ENCODE measurements around the gene TPRG1L.

DNA sequence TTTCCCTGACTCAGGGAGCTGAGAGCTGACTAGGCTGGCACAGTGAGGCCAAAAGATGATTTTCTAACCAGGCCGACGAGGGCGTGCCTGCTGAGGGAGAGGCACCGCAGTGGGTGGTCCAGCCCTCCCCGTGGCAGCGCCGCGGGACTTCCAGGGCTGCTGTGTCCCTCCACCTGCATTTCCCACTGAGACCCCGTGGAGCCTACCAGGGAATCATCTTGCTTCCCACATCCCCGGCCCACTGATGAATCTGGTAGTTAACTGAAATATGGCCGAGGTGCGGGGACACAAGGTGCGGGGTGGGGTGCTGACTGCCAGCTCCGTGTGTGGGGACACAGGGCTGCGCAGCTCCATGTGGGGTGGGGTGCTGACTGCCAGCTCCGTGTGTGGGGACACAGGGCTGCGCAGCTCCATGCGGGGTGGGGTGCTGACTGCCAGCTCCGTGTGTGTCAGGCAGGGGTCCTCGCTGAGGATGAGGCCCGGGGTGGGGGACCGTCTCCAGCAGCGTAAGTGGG is 14.6 kb downstream of the TPRG1L start:
- TF ChIP-seq JUND (IDR thresholded peaks at IDR 0.05; ENCODE audit: low read depth, low read length) = no peak
- TF ChIP-seq, protein P1, sequence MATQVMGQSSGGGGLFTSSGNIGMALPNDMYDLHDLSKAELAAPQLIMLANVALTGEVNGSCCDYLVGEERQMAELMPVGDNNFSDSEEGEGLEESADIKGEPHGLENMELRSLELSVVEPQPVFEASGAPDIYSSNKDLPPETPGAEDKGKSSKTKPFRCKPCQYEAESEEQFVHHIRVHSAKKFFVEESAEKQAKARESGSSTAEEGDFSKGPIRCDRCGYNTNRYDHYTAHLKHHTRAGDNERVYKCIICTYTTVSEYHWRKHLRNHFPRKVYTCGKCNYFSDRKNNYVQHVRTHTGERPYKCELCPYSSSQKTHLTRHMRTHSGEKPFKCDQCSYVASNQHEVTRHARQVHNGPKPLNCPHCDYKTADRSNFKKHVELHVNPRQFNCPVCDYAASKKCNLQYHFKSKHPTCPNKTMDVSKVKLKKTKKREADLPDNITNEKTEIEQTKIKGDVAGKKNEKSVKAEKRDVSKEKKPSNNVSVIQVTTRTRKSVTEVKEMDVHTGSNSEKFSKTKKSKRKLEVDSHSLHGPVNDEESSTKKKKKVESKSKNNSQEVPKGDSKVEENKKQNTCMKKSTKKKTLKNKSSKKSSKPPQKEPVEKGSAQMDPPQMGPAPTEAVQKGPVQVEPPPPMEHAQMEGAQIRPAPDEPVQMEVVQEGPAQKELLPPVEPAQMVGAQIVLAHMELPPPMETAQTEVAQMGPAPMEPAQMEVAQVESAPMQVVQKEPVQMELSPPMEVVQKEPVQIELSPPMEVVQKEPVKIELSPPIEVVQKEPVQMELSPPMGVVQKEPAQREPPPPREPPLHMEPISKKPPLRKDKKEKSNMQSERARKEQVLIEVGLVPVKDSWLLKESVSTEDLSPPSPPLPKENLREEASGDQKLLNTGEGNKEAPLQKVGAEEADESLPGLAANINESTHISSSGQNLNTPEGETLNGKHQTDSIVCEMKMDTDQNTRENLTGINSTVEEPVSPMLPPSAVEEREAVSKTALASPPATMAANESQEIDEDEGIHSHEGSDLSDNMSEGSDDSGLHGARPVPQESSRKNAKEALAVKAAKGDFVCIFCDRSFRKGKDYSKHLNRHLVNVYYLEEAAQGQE (IDR thresholded peaks at IDR 0.05; ENCODE audit: low read depth, low read length) = no peak
- no peak for TF ChIP-seq HDAC2 (IDR thresholded peaks at IDR 0.05)
- no peak for TF ChIP-seq HDGF (IDR thresholded peaks at IDR 0.05)
- TF ChIP-seq, protein P2, sequence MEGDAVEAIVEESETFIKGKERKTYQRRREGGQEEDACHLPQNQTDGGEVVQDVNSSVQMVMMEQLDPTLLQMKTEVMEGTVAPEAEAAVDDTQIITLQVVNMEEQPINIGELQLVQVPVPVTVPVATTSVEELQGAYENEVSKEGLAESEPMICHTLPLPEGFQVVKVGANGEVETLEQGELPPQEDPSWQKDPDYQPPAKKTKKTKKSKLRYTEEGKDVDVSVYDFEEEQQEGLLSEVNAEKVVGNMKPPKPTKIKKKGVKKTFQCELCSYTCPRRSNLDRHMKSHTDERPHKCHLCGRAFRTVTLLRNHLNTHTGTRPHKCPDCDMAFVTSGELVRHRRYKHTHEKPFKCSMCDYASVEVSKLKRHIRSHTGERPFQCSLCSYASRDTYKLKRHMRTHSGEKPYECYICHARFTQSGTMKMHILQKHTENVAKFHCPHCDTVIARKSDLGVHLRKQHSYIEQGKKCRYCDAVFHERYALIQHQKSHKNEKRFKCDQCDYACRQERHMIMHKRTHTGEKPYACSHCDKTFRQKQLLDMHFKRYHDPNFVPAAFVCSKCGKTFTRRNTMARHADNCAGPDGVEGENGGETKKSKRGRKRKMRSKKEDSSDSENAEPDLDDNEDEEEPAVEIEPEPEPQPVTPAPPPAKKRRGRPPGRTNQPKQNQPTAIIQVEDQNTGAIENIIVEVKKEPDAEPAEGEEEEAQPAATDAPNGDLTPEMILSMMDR (IDR thresholded peaks at IDR 0.05 in 2 of 3, conservative IDR thresholded peaks at IDR 0.05 in 1 of 3; ENCODE audit: control insufficient read depth in 2 of 3, extremely low read depth in 1 of 3, insufficient read depth in 1 of 3, low read depth in 3 of 3, low read length in 3 of 3) = no peak
- TF ChIP-seq EZH2 (IDR thresholded peaks at IDR 0.05; ENCODE audit: borderline replicate concordance, control insufficient read depth, low read depth, low read length) = no peak
- TF ChIP-seq ZNF24 (IDR thresholded peaks at IDR 0.05) = no peak
- TF ChIP-seq, protein P3, sequence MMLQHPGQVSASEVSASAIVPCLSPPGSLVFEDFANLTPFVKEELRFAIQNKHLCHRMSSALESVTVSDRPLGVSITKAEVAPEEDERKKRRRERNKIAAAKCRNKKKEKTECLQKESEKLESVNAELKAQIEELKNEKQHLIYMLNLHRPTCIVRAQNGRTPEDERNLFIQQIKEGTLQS (IDR thresholded peaks at IDR 0.05; ENCODE audit: borderline replicate concordance, extremely low read depth, low read depth, low read length) = no peak
- TF ChIP-seq, protein P4, sequence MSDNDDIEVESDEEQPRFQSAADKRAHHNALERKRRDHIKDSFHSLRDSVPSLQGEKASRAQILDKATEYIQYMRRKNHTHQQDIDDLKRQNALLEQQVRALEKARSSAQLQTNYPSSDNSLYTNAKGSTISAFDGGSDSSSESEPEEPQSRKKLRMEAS (IDR thresholded peaks at IDR 0.05; ENCODE audit: low read depth, low read length) = no peak
- TF ChIP-seq, protein P5, sequence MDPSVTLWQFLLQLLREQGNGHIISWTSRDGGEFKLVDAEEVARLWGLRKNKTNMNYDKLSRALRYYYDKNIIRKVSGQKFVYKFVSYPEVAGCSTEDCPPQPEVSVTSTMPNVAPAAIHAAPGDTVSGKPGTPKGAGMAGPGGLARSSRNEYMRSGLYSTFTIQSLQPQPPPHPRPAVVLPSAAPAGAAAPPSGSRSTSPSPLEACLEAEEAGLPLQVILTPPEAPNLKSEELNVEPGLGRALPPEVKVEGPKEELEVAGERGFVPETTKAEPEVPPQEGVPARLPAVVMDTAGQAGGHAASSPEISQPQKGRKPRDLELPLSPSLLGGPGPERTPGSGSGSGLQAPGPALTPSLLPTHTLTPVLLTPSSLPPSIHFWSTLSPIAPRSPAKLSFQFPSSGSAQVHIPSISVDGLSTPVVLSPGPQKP (IDR thresholded peaks at IDR 0.05; ENCODE audit: low read depth, low read length) = no peak

All from GM12878 (cell line).